ENCODE results near the gene PQBP1.

GRCh38 chrX:48905090-48905790 lies 7.5 kb downstream of the PQBP1 start:
- TF ChIP-seq CTCF (IDR thresholded peaks at IDR 0.05) (no peak), POLR2A (IDR thresholded peaks at IDR 0.05) (no peak)
